Adrenal gland (tissue), 12 donors: ENCODE measurements around the gene MFSD12. TPM values are rescaled to one million over a fixed set of nuclear protein-coding genes. Genes with fewer than 3 reads are reported as not detected.
"Not testable (repeated sequence)": the region's sequence is repeated elsewhere in the genome, so short reads cannot be mapped to it uniquely, and the experiment has no call there.

Experiments
- DNase-seq, 7 donors: peaks; one replicate each; pipeline ENCODE4 v3.0.0-alpha.2; 2019 to 2020
- H3K27ac ChIP-seq, 5 donors: fragments of 200-600 bp; sonication (generic) in 4 of 5; 1 replicate in 3 of 5; 2 replicates in 2 of 5; pipeline versions ENCODE4 v1.5.1 to v1.8.0; 2016 to 2020; ENCODE audit warnings: mild to moderate bottlenecking in 1 of 5
- H3K27me3 ChIP-seq: fragments of 200-600 bp; 2 replicates; pipeline ENCODE4 v1.8.0; 2021
- H3K36me3 ChIP-seq, 2 donors: fragments of 200-600 bp; replicated peaks in 1 of 2; 1 replicate in 1 of 2; 2 replicates in 1 of 2; pipeline versions ENCODE4 v1.5.1 to v1.8.0; 2018 to 2022
- H3K4me1 ChIP-seq, 2 donors: fragments of 200-600 bp; replicated peaks in 1 of 2; 1 replicate in 1 of 2; 2 replicates in 1 of 2; pipeline versions ENCODE4 v1.5.1 to v1.8.0; 2018 to 2021
- H3K4me3 ChIP-seq, 4 donors: fragments of 200-600 bp; sonication (generic) in 3 of 4; one replicate each; pipeline ENCODE4 v1.5.1; 2016 to 2018
- H3K9me3 ChIP-seq, 3 donors: fragments of 200-600 bp; sonication (generic) in 1 of 3; replicated peaks in 1 of 3; 1 replicate in 2 of 3; 2 replicates in 1 of 3; pipeline versions ENCODE4 v1.5.1 to v1.8.0; 2016 to 2021
- POLR2A ChIP-seq, 2 donors: fragments of 450-650 bp; IDR thresholded peaks; one replicate each; pipeline ENCODE4 v1.6.1; 2017; ENCODE audit warnings: antibody characterized with exemption in 2 of 2, mild to moderate bottlenecking in 2 of 2, moderate library complexity in 1 of 2
- WGBS, 4 donors: extraction: QIAGEN DNeasy Blood & Tissue Kit in 2 of 4; methylation state at CpG; one replicate each; pipeline versions ENCODE4 v1.1.5 to v1.1.7; 2013 to 2017; 5-methylcytosine and 5-hydroxymethylcytosine counted together
- intact Hi-C, 2 donors: fragments of 100-400 bp; cut with DNase I; formaldehyde crosslinking; loops; one replicate each; pipeline versions ENCODE4 v1.14.1 to v1.15.0; 2022 to 2023
- polyA plus RNA-seq, 3 donors: library from polyadenylated mRNA; stranded (reverse); fragments of 200-250 nt in 2 of 3; fragments of 350-450 nt in 1 of 3; fragmentation: Illumina TruSeq in 1 of 3; extraction: RNeasy Lipid Tissue Mini Kit (QIAGEN cat#74804) in 1 of 3; gene quantifications; one replicate each; pipeline ENCODE4 v1.2.3, GENCODE V29; 2013 to 2014
- total RNA-seq, 9 donors: library from RNA; depleted of rRNA in 4 of 9; stranded (reverse); fragments of >200 nt in 4 of 9; fragments of 120-200 nt in 1 of 9; fragmentation: NEBNext Ultra II Directional in 1 of 9; extraction: Animal tissue kit (Norgen Biotek cat#: 25700) in 1 of 9; gene quantifications; one replicate each; pipeline versions ENCODE4 v1.1.0 to v1.2.4, GENCODE V29; 2013 to 2023
- TF ChIP-seq, protein P1 (sequence below), 6 experiments: fragments of 450-650 bp in 4 of 6; fragments of 200-600 bp in 2 of 6; sonication (generic) in 1 of 6; IDR thresholded peaks; 1 replicate in 5 of 6; 2 replicates in 1 of 6; pipeline versions ENCODE4 v1.5.1 to v1.8.0; 2016 to 2021; ENCODE audit warnings: antibody characterized with exemption in 6 of 6, mild to moderate bottlenecking in 2 of 6, moderate library complexity in 1 of 6
- donor health status: healthy with polysubstance abuse.
- donor health status: Bipolar disorder and iron deficiency.
- donor health status: DM: yes; HTN: yes; CAD: no.
- donor health status: DM: no; HTN: no; CAD: no.
- donor health status: DM: no; HTN: no; CAD: no.
- donor health status: DM: yes; HTN: yes; CAD: no.

Gene MFSD12
- total and polyA plus RNA-seq, 12 donors, result 18.5 to 123 (median 61.1) TPM

DNA sequence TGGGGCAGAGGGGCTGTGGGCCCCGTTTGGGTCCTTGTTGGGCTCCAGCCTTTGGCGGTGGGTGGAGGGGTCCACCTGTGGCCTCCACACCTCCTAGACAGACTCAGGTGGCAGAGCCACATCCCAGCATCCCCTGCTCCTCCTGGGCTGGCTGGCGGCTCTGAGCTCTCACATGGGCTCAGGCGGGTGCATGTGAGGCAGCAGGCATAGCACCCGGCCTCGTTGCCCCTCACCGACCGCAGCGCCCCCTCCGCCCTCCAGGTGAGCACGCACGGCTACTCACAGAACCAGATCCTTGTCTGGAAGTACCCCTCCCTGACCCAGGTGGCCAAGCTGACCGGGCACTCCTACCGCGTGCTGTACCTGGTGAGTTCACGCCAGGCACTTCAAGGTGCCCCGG, 24.4 kb downstream of the MFSD12 start:
- WGBS, 4 donors, result 89 to 94% (median 93%) methylated on average over 2 to 17 of the region's 17 CpGs
- no peak for DNase-seq
- TF ChIP-seq, protein P1, sequence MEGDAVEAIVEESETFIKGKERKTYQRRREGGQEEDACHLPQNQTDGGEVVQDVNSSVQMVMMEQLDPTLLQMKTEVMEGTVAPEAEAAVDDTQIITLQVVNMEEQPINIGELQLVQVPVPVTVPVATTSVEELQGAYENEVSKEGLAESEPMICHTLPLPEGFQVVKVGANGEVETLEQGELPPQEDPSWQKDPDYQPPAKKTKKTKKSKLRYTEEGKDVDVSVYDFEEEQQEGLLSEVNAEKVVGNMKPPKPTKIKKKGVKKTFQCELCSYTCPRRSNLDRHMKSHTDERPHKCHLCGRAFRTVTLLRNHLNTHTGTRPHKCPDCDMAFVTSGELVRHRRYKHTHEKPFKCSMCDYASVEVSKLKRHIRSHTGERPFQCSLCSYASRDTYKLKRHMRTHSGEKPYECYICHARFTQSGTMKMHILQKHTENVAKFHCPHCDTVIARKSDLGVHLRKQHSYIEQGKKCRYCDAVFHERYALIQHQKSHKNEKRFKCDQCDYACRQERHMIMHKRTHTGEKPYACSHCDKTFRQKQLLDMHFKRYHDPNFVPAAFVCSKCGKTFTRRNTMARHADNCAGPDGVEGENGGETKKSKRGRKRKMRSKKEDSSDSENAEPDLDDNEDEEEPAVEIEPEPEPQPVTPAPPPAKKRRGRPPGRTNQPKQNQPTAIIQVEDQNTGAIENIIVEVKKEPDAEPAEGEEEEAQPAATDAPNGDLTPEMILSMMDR (IDR thresholded peaks at IDR 0.05), result no peak
- no peak for TF ChIP-seq POLR2A (IDR thresholded peaks at IDR 0.05)
- Histone ChIP-seq H3K4me3 (no peak overlapping the region), H3K4me1 (peaks cover 18 to 23% of the 10 kb centered on the region in 2 donors), H3K27ac (no peak overlapping the region), H3K9me3 (no peaks in the 10 kb centered on the region), H3K27me3 (no peaks in the 10 kb centered on the region), H3K36me3 (peaks cover 0 to 58% of the 10 kb centered on the region in 2 donors)
- intact Hi-C loops, result no loop called here

- Histone ChIP-seq H3K27me3 (no peaks in the 10 kb centered on the region), H3K4me3 (no peak overlapping the region), H3K4me1 (peaks cover 15% of the 10 kb centered on the region in 2 donors), H3K36me3 (peaks cover 0 to 66% of the 10 kb centered on the region in 2 donors), H3K9me3 (no peaks in the 10 kb centered on the region), H3K27ac (no peak overlapping the region)
- no peak for TF ChIP-seq POLR2A (IDR thresholded peaks at IDR 0.05)
- TF ChIP-seq, protein P1 (IDR thresholded peaks at IDR 0.05), result no peak
- DNase-seq, result no peak
- intact Hi-C loops, result no loop called here
- WGBS, 4 donors, result 93 to 100% (median 95%) methylated on average over 2 to 33 of the region's 33 CpGs
Measured at GRCh38 chr19:3532154-3532786, 25.1 kb downstream of the MFSD12 start.

DNA sequence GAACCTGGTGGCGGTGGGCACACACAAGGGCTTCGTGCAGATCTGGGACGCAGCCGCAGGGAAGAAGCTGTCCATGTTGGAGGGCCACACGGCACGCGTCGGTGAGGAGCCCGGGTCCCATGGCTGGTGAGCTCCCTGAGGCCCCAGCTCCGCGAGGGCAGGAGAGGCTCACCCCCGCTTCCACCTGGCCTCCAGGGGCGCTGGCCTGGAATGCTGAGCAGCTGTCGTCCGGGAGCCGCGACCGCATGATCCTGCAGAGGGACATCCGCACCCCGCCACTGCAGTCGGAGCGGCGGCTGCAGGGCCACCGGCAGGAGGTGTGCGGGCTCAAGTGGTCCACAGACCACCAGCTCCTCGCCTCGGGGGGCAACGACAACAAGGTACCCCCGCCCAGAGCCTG, 25.7 kb downstream of the MFSD12 start:
- H3K4me3 ChIP-seq, result no peak overlapping the region
- TF ChIP-seq, protein P1 (IDR thresholded peaks at IDR 0.05), result no peak
- no peak for TF ChIP-seq POLR2A (IDR thresholded peaks at IDR 0.05)
- intact Hi-C loops, result no loop called here
- H3K4me1 ChIP-seq, result peaks cover 9 to 10% of the 10 kb centered on the region in 2 donors
- H3K36me3 ChIP-seq, result peaks cover 0 to 71% of the 10 kb centered on the region in 2 donors
- H3K27me3 ChIP-seq, result no peaks in the 10 kb centered on the region
- DNase-seq, result no peak
- H3K27ac ChIP-seq, result no peak overlapping the region
- 92 to 100% (median 97%) methylated on average over 1 to 29 of the region's 29 CpGs for WGBS, 4 donors
- H3K9me3 ChIP-seq, result no peaks in the 10 kb centered on the region

DNA sequence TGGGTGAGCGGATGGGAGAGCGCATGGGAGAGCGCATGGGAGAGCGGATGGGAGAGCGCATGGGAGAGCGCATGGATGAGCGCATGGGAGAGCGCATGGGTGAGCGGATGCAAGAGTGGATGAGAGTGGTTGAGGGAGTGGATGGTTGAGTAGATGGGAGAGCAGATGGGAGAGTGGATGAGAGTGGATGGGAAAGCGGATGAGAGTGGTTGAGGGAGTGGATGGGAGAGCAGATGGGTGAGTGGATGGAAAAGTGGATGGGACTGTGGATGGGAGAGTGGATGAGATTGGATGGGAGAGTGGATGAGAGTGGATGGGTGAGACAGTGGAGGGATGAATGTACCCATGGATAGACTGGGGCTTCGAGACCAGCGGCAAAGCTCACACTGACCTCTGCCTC, 27.0 kb downstream of the MFSD12 start:
- Histone ChIP-seq H3K9me3 (no peaks in the 10 kb centered on the region), H3K4me3 (no peak overlapping the region), H3K4me1 (no peaks in the 10 kb centered on the region), H3K27me3 (no peaks in the 10 kb centered on the region), H3K36me3 (peaks cover 0 to 77% of the 10 kb centered on the region in 2 donors), H3K27ac (no peak overlapping the region)
- TF ChIP-seq, protein P1 (IDR thresholded peaks at IDR 0.05), result no peak
- no peak for TF ChIP-seq POLR2A (IDR thresholded peaks at IDR 0.05)
- 94 to 99% (median 97%) methylated on average over 12 of the region's 12 CpGs for WGBS, 4 donors
- no peak for DNase-seq
- intact Hi-C loops, result no loop called here

DNA sequence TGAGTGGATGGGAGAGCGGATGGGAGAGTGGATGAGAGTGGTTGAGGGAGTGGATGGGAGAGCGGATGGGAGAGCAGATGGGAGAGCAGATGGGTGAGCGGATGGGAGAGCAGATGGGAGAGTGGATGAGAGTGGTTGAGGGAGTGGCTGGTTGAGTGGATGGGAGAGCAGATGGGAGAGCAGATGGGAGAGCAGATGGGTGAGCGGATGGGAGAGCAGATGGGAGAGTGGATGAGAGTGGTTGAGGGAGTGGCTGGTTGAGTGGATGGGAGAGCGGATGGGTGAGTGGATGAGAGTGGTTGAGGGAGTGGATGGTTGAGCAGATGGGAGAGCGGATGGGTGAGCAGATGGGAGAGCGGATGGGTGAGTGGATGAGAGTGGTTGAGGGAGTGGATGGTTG, 28.1 kb downstream of the MFSD12 start:
- not testable (repeated sequence) for H3K27ac ChIP-seq

More for the DNA sequence above, 28.1 kb downstream of the MFSD12 start:
- H3K36me3 ChIP-seq, result peaks cover 0 to 69% of the 10 kb centered on the region in 2 donors
- H3K4me1 ChIP-seq, H3K9me3 ChIP-seq, H3K4me3 ChIP-seq, DNase-seq, H3K27me3 ChIP-seq, intact Hi-C loops: not testable (repeated sequence)
- 92 to 100% (median 96%) methylated on average over 7 of the region's 7 CpGs for WGBS, 4 donors
